Measurements from ENCODE around the gene ZNF431. TPM values are rescaled to one million over a fixed set of nuclear protein-coding genes. Genes with fewer than 3 reads are reported as not detected.

The ZNF431 gene
- polyA plus RNA-seq, 1 of the 3 experiments (the other 2 are of a cell fraction) = 2.4 TPM

GRCh38 chr19:21128901-21129698 lies 12.7 kb upstream of the ZNF431 start (continued):
- no peak for TF ChIP-seq POLR2AphosphoS5 (IDR thresholded peaks at IDR 0.05; ENCODE audit: low read depth, low read length)
- TF ChIP-seq EP300 (IDR thresholded peaks at IDR 0.05; ENCODE audit: borderline replicate concordance in 1 of 2, low read depth in 1 of 2, low read length in 1 of 2) = no peak
- TF ChIP-seq, protein P1, sequence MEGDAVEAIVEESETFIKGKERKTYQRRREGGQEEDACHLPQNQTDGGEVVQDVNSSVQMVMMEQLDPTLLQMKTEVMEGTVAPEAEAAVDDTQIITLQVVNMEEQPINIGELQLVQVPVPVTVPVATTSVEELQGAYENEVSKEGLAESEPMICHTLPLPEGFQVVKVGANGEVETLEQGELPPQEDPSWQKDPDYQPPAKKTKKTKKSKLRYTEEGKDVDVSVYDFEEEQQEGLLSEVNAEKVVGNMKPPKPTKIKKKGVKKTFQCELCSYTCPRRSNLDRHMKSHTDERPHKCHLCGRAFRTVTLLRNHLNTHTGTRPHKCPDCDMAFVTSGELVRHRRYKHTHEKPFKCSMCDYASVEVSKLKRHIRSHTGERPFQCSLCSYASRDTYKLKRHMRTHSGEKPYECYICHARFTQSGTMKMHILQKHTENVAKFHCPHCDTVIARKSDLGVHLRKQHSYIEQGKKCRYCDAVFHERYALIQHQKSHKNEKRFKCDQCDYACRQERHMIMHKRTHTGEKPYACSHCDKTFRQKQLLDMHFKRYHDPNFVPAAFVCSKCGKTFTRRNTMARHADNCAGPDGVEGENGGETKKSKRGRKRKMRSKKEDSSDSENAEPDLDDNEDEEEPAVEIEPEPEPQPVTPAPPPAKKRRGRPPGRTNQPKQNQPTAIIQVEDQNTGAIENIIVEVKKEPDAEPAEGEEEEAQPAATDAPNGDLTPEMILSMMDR (IDR thresholded peaks at IDR 0.05) = no peak
- TF ChIP-seq SMC3 (IDR thresholded peaks at IDR 0.05; ENCODE audit: low read depth, low read length) = no peak
- no peak for TF ChIP-seq NFIC (IDR thresholded peaks at IDR 0.05; ENCODE audit: borderline replicate concordance)
- TF ChIP-seq FOXJ3 (CRISPR knock-in tag; IDR thresholded peaks at IDR 0.05) = no peak
- TF ChIP-seq, protein P2, sequence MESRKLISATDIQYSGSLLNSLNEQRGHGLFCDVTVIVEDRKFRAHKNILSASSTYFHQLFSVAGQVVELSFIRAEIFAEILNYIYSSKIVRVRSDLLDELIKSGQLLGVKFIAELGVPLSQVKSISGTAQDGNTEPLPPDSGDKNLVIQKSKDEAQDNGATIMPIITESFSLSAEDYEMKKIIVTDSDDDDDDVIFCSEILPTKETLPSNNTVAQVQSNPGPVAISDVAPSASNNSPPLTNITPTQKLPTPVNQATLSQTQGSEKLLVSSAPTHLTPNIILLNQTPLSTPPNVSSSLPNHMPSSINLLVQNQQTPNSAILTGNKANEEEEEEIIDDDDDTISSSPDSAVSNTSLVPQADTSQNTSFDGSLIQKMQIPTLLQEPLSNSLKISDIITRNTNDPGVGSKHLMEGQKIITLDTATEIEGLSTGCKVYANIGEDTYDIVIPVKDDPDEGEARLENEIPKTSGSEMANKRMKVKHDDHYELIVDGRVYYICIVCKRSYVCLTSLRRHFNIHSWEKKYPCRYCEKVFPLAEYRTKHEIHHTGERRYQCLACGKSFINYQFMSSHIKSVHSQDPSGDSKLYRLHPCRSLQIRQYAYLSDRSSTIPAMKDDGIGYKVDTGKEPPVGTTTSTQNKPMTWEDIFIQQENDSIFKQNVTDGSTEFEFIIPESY (IDR thresholded peaks at IDR 0.05; ENCODE audit: borderline replicate concordance, low read depth) = no peak
- TF ChIP-seq GABPA (IDR thresholded peaks at IDR 0.05; ENCODE audit: low read depth) = no peak
- TF ChIP-seq, protein P3, sequence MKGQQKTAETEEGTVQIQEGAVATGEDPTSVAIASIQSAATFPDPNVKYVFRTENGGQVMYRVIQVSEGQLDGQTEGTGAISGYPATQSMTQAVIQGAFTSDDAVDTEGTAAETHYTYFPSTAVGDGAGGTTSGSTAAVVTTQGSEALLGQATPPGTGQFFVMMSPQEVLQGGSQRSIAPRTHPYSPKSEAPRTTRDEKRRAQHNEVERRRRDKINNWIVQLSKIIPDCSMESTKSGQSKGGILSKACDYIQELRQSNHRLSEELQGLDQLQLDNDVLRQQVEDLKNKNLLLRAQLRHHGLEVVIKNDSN (IDR thresholded peaks at IDR 0.05; ENCODE audit: borderline replicate concordance, low read depth) = no peak

DNA sequence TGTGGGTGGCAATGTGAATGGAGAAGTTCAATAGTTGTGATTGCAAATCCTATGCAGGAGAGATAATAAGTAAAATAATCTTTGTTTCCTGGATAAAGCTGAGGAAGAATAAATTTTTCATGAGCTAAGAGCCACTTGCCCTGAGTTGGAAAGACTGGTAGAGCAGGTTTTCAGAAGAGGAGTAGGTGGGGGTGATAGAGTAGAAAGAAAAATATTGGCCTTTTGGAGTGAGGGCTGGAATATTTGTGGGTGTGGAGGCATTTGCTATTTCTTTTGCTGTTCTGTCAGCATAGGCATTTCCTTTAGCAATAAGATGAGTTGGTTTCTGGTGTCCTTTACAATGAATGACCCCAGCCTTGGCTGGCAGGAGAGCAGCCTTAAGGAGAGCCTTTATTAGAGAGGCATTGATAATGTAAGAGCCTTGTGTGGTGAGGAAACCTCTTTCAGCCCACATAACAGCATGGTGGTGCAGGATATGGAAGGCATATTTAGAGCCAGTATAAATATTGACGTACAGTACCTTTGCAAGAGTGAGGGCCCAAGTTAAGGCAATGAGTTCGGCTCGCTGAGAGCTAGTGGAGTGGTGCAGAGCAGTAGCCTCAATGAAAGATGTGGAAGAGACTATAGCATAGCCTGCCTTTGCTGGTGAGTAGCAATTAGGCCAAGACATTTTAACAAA lies 11.6 kb upstream of the ZNF431 start:
- Histone ChIP-seq H3K27me3 (ENCODE audit: insufficient read depth) (no peaks in the 10 kb centered on the region), H3K9me2 (no peaks in the 10 kb centered on the region), H3K4me3 (ENCODE audit: low read depth in 2 of 2, low read length in 1 of 2) (no peak overlapping the region), H3K79me2 (ENCODE audit: insufficient read depth) (no peaks in the 10 kb centered on the region), H4K20me1 (ENCODE audit: insufficient read depth) (no peaks in the 10 kb centered on the region), H3F3A (replicated peaks; ENCODE audit: insufficient read depth) (no peaks in the 10 kb centered on the region), H3K4me2 (no peak overlapping the region), H3K9me3 (peaks cover 6% of the 10 kb centered on the region; the same call in 1 of the 2 replicates), H2AFZ (ENCODE audit: low read depth) (no peak overlapping the region), H3K4me1 (ENCODE audit: control insufficient read depth in 1 of 2, insufficient read depth in 2 of 2, low read depth in 1 of 2, low read length in 1 of 2) (no peaks in the 10 kb centered on the region), H3K27ac (ENCODE audit: low read depth in 2 of 2, low read length in 1 of 2) (no peak overlapping the region), H3K36me3 (replicated peaks in 1 of 2; ENCODE audit: control insufficient read depth in 1 of 2, insufficient read depth in 2 of 2, low read length in 1 of 2) (no peaks in the 10 kb centered on the region), H3K9ac (no peak overlapping the region)
- whole genome bisulfite sequencing (ENCODE audit: low lambda C conversion rate) = 60% methylated on average over 3 of the region's 3 CpGs
- ChIA-PET POLR2A (no interaction called here), CTCF (no interaction called here)
- no peak for DNase-seq
- TF ChIP-seq JUND (IDR thresholded peaks at IDR 0.05) = no peak
- no peak for TF ChIP-seq GABPA (IDR thresholded peaks at IDR 0.05; ENCODE audit: low read depth)
- TF ChIP-seq NFIC (IDR thresholded peaks at IDR 0.05; ENCODE audit: borderline replicate concordance) = no peak
- TF ChIP-seq MEF2A (IDR thresholded peaks at IDR 0.05; ENCODE audit: borderline replicate concordance, low read depth) = no peak
- TF ChIP-seq TCF12 (IDR thresholded peaks at IDR 0.05) = no peak
- TF ChIP-seq, protein P4, sequence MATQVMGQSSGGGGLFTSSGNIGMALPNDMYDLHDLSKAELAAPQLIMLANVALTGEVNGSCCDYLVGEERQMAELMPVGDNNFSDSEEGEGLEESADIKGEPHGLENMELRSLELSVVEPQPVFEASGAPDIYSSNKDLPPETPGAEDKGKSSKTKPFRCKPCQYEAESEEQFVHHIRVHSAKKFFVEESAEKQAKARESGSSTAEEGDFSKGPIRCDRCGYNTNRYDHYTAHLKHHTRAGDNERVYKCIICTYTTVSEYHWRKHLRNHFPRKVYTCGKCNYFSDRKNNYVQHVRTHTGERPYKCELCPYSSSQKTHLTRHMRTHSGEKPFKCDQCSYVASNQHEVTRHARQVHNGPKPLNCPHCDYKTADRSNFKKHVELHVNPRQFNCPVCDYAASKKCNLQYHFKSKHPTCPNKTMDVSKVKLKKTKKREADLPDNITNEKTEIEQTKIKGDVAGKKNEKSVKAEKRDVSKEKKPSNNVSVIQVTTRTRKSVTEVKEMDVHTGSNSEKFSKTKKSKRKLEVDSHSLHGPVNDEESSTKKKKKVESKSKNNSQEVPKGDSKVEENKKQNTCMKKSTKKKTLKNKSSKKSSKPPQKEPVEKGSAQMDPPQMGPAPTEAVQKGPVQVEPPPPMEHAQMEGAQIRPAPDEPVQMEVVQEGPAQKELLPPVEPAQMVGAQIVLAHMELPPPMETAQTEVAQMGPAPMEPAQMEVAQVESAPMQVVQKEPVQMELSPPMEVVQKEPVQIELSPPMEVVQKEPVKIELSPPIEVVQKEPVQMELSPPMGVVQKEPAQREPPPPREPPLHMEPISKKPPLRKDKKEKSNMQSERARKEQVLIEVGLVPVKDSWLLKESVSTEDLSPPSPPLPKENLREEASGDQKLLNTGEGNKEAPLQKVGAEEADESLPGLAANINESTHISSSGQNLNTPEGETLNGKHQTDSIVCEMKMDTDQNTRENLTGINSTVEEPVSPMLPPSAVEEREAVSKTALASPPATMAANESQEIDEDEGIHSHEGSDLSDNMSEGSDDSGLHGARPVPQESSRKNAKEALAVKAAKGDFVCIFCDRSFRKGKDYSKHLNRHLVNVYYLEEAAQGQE (IDR thresholded peaks at IDR 0.05; ENCODE audit: low read depth, low read length) = no peak
- no peak for TF ChIP-seq SMC3 (IDR thresholded peaks at IDR 0.05; ENCODE audit: low read depth, low read length)
- no peak for TF ChIP-seq EZH2phosphoT487 (IDR thresholded peaks at IDR 0.05; ENCODE audit: borderline replicate concordance, low read depth)
- TF ChIP-seq, protein P2 (IDR thresholded peaks at IDR 0.05; ENCODE audit: borderline replicate concordance, low read depth) = no peak
- no peak for TF ChIP-seq MXI1 (IDR thresholded peaks at IDR 0.05; ENCODE audit: low read depth, low read length)
- no peak for TF ChIP-seq TEAD4 (IDR thresholded peaks at IDR 0.05; ENCODE audit: borderline replicate concordance, insufficient read depth)
- no peak for TF ChIP-seq RAD21 (IDR thresholded peaks at IDR 0.05; ENCODE audit: low read length)
- TF ChIP-seq GATA2 (CRISPR knock-in tag; IDR thresholded peaks at IDR 0.05) = no peak
- no peak for TF ChIP-seq FOXM1 (IDR thresholded peaks at IDR 0.05; ENCODE audit: low read depth)
